ENCODE results near the gene SAMM50.
A peak's percentile ranks its signal among the peaks of the same experiment; 100 is the strongest.

SAMM50 gene

DNA sequence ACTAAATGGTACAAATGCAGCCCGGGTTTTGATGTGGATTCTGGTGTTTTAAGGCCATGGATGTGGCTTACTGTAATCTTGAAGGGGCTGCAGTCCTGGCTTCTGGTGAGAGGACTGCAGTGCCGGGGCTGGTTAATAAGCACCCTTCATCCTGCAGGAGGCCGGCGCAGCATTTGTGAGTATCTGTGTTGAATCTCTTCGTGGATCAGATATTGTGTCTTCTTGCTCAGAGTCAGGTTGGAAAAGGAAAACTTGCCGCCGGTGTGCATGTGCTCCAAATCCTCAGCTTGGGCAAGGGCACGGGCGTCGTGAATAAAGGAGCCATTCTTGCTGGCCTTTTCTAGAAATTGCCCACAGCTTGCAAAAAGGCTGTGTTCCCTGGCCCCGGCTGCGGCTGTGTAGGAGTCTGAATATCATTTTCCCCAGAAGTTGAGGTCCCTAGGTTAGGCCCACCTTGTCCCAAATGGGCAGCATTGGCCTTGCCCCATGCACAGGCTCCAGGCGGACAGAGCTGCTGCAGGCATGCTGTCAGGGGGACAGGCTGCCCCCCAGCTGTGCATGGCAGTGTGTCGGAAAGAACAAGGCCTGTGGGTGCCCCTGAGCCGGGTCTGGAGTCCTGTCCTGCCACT, 39.9 kb downstream of the SAMM50 start:
- H3K4me3 ChIP-seq (ENCODE audit: insufficient read depth, low read length, poor library complexity, severe bottlenecking), result no peak overlapping the region
- no peak overlapping the region for H2AFZ ChIP-seq (ENCODE audit: low read depth, low read length, severe bottlenecking)
- TF ChIP-seq, protein P1, sequence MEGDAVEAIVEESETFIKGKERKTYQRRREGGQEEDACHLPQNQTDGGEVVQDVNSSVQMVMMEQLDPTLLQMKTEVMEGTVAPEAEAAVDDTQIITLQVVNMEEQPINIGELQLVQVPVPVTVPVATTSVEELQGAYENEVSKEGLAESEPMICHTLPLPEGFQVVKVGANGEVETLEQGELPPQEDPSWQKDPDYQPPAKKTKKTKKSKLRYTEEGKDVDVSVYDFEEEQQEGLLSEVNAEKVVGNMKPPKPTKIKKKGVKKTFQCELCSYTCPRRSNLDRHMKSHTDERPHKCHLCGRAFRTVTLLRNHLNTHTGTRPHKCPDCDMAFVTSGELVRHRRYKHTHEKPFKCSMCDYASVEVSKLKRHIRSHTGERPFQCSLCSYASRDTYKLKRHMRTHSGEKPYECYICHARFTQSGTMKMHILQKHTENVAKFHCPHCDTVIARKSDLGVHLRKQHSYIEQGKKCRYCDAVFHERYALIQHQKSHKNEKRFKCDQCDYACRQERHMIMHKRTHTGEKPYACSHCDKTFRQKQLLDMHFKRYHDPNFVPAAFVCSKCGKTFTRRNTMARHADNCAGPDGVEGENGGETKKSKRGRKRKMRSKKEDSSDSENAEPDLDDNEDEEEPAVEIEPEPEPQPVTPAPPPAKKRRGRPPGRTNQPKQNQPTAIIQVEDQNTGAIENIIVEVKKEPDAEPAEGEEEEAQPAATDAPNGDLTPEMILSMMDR (IDR thresholded peaks at IDR 0.05; ENCODE audit: insufficient read depth, low read length, poor library complexity, severe bottlenecking), result no peak
- no peak for TF ChIP-seq EZH2phosphoT487 (conservative IDR thresholded peaks at IDR 0.05; ENCODE audit: low read length)
- peak overlapping the region; percentile 54 for H3K9ac ChIP-seq (ENCODE audit: low read length)
- H4K20me1 ChIP-seq (ENCODE audit: low read depth, low read length), result no peaks in the 10 kb centered on the region
- no peaks in the 10 kb centered on the region for H3K27me3 ChIP-seq (ENCODE audit: low read length)
- H3K36me3 ChIP-seq (ENCODE audit: low read length), result no peaks in the 10 kb centered on the region
- no peak overlapping the region for H3K27ac ChIP-seq (ENCODE audit: low read depth, low read length)
- H3K79me2 ChIP-seq (ENCODE audit: insufficient read depth, low read length), result no peaks in the 10 kb centered on the region
- H3K4me2 ChIP-seq (ENCODE audit: low read depth, low read length, poor library complexity, severe bottlenecking), result peak overlapping the region; percentile 51
- H3K9me2 ChIP-seq (replicated peaks; ENCODE audit: insufficient read depth, low read length), result no peaks in the 10 kb centered on the region
- H3F3A ChIP-seq (ENCODE audit: insufficient read depth), result no peaks in the 10 kb centered on the region
- H3K9me3 ChIP-seq (ENCODE audit: insufficient read depth, low read length), result no peaks in the 10 kb centered on the region

DNA sequence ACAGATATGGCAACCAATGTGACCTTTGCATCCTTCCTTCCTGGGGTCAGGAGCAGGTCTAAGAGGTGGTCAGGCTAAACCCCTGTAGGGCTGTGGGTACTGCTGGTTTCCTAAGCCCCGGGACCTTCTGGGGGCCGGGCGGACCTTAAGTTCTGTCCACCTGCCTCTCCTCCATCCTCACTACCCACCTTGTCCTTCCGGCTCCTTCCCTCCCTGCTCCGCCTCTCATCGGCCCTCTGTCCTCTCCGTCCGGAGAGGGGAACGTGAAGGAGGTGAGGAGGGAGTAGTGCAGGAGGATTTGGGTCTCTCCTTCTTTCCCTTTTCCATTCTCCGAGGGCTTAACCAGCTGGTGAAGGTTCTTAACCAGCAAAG, 40.5 kb downstream of the SAMM50 start:
- Histone ChIP-seq H3K79me2 (ENCODE audit: insufficient read depth, low read length) (no peaks in the 10 kb centered on the region), H3K4me2 (ENCODE audit: low read depth, low read length, poor library complexity, severe bottlenecking) (peak overlapping the region; percentile 51), H2AFZ (ENCODE audit: low read depth, low read length, severe bottlenecking) (peak overlapping the region; percentile 60), H3K9ac (ENCODE audit: low read length) (peak overlapping the region; percentile 54), H3K27me3 (ENCODE audit: low read length) (no peaks in the 10 kb centered on the region), H3K9me3 (ENCODE audit: insufficient read depth, low read length) (no peaks in the 10 kb centered on the region), H4K20me1 (ENCODE audit: low read depth, low read length) (no peaks in the 10 kb centered on the region), H3K36me3 (ENCODE audit: low read length) (no peaks in the 10 kb centered on the region), H3K4me3 (ENCODE audit: insufficient read depth, low read length, poor library complexity, severe bottlenecking) (peak overlapping the region; percentile 34), H3K9me2 (replicated peaks; ENCODE audit: insufficient read depth, low read length) (no peaks in the 10 kb centered on the region), H3F3A (ENCODE audit: insufficient read depth) (no peaks in the 10 kb centered on the region), H3K27ac (ENCODE audit: low read depth, low read length) (no peak overlapping the region)
- TF ChIP-seq, protein P1 (IDR thresholded peaks at IDR 0.05; ENCODE audit: insufficient read depth, low read length, poor library complexity, severe bottlenecking), result no peak
- no peak for TF ChIP-seq EZH2phosphoT487 (conservative IDR thresholded peaks at IDR 0.05; ENCODE audit: low read length)

DNA sequence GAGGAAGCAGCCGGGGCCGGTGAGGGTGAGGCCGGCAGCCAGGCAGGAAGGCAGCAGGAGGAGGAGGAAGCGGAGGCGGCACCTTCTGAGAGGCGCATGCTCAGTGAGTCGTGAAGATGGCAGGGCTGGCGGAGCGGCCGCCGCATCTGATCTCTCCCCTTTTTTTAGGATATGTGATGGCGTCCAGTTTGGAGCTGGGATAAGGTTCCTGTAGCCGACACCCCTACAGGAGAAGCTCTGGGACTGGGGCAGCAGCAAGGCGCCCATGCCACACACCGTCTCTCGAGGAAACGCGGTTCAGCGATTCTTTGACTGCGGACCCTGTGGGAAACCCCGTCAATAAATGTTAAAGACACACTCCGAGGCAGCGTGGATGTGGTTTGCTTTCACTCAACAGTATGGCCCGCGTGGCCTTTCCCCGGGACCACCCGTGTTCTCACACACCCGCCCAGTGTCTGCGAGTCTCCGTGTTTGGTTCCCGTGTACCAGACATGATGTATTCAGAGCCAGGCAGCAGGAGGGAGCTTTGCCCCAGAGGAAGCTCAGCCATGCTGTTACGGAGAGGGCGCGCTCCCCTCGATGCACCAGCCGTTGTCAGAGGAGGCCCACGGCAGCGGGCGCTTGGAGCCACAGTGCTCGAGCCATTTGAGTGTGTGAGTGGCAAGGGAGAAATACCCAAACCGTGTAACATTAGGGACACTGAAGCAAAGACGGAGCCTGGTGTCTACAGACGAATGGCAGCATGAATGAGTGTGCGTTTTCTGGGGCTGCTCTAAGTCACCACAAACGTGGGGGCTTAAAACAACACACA, 41.1 kb downstream of the SAMM50 start:
- no peak for TF ChIP-seq EZH2phosphoT487 (conservative IDR thresholded peaks at IDR 0.05; ENCODE audit: low read length)
- TF ChIP-seq, protein P1 (IDR thresholded peaks at IDR 0.05; ENCODE audit: insufficient read depth, low read length, poor library complexity, severe bottlenecking), result no peak
- no peaks in the 10 kb centered on the region for H3K79me2 ChIP-seq (ENCODE audit: insufficient read depth, low read length)
- no peaks in the 10 kb centered on the region for H3K9me2 ChIP-seq (replicated peaks; ENCODE audit: insufficient read depth, low read length)
- H3K4me3 ChIP-seq (ENCODE audit: insufficient read depth, low read length, poor library complexity, severe bottlenecking), result peak overlapping the region; percentile 34
- H3F3A ChIP-seq (ENCODE audit: insufficient read depth), result no peaks in the 10 kb centered on the region
- H3K9ac ChIP-seq (ENCODE audit: low read length), result peak overlapping the region; percentile 54
- H3K4me2 ChIP-seq (ENCODE audit: low read depth, low read length, poor library complexity, severe bottlenecking), result peak overlapping the region; percentile 51
- no peak overlapping the region for H3K27ac ChIP-seq (ENCODE audit: low read depth, low read length)
- no peaks in the 10 kb centered on the region for H3K9me3 ChIP-seq (ENCODE audit: insufficient read depth, low read length)
- peak overlapping the region; percentile 60 for H2AFZ ChIP-seq (ENCODE audit: low read depth, low read length, severe bottlenecking)
- no peaks in the 10 kb centered on the region for H3K27me3 ChIP-seq (ENCODE audit: low read length)
- H3K36me3 ChIP-seq (ENCODE audit: low read length), result no peaks in the 10 kb centered on the region
- H4K20me1 ChIP-seq (ENCODE audit: low read depth, low read length), result no peaks in the 10 kb centered on the region

Measured in SU-DHL-6 (cell line).